ENCODE data around the gene PCDHGA6.

GRCh38 chr5:141419074-141419880 is 45.6 kb downstream of the PCDHGA6 start:
- TF ChIP-seq, protein P1, sequence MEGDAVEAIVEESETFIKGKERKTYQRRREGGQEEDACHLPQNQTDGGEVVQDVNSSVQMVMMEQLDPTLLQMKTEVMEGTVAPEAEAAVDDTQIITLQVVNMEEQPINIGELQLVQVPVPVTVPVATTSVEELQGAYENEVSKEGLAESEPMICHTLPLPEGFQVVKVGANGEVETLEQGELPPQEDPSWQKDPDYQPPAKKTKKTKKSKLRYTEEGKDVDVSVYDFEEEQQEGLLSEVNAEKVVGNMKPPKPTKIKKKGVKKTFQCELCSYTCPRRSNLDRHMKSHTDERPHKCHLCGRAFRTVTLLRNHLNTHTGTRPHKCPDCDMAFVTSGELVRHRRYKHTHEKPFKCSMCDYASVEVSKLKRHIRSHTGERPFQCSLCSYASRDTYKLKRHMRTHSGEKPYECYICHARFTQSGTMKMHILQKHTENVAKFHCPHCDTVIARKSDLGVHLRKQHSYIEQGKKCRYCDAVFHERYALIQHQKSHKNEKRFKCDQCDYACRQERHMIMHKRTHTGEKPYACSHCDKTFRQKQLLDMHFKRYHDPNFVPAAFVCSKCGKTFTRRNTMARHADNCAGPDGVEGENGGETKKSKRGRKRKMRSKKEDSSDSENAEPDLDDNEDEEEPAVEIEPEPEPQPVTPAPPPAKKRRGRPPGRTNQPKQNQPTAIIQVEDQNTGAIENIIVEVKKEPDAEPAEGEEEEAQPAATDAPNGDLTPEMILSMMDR (IDR thresholded peaks at IDR 0.05; ENCODE audit: poor library complexity, severe bottlenecking), result no peak
- no peak for TF ChIP-seq EZH2 (IDR thresholded peaks at IDR 0.05; ENCODE audit: borderline replicate concordance, insufficient read depth, low read length, poor library complexity, severe bottlenecking)
- TF ChIP-seq MXI1 (conservative IDR thresholded peaks at IDR 0.05; ENCODE audit: poor library complexity, severe bottlenecking), result no peak
- peak; percentile 9 for TF ChIP-seq POLR2AphosphoS5 (IDR thresholded peaks at IDR 0.05)
- TF ChIP-seq, protein P2, sequence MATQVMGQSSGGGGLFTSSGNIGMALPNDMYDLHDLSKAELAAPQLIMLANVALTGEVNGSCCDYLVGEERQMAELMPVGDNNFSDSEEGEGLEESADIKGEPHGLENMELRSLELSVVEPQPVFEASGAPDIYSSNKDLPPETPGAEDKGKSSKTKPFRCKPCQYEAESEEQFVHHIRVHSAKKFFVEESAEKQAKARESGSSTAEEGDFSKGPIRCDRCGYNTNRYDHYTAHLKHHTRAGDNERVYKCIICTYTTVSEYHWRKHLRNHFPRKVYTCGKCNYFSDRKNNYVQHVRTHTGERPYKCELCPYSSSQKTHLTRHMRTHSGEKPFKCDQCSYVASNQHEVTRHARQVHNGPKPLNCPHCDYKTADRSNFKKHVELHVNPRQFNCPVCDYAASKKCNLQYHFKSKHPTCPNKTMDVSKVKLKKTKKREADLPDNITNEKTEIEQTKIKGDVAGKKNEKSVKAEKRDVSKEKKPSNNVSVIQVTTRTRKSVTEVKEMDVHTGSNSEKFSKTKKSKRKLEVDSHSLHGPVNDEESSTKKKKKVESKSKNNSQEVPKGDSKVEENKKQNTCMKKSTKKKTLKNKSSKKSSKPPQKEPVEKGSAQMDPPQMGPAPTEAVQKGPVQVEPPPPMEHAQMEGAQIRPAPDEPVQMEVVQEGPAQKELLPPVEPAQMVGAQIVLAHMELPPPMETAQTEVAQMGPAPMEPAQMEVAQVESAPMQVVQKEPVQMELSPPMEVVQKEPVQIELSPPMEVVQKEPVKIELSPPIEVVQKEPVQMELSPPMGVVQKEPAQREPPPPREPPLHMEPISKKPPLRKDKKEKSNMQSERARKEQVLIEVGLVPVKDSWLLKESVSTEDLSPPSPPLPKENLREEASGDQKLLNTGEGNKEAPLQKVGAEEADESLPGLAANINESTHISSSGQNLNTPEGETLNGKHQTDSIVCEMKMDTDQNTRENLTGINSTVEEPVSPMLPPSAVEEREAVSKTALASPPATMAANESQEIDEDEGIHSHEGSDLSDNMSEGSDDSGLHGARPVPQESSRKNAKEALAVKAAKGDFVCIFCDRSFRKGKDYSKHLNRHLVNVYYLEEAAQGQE (IDR thresholded peaks at IDR 0.05; ENCODE audit: borderline replicate concordance), result no peak
- TF ChIP-seq RAD21 (conservative IDR thresholded peaks at IDR 0.05), result no peak
- TF ChIP-seq TAF1 (IDR thresholded peaks at IDR 0.05; ENCODE audit: low read depth), result no peak
- no peak for TF ChIP-seq EP300 (conservative IDR thresholded peaks at IDR 0.05; ENCODE audit: poor library complexity, severe bottlenecking)
